Activated CD4-positive, alpha-beta T cell treated with anti-CD3 and anti-CD28 coated beads, Interleukin-10, Interleukin-2, amounts not matched to agents 100 ng/mL and 50 ng/mL, durations not matched to agents 16 hours and 8 hours (primary cell): Measurements from ENCODE around the gene PSMB7.

ENCODE experiments used
- DNase-seq: peaks from one replicate; pipeline ENCODE4 v3.0.0-alpha.2; 2020

PSMB7 gene

DNA sequence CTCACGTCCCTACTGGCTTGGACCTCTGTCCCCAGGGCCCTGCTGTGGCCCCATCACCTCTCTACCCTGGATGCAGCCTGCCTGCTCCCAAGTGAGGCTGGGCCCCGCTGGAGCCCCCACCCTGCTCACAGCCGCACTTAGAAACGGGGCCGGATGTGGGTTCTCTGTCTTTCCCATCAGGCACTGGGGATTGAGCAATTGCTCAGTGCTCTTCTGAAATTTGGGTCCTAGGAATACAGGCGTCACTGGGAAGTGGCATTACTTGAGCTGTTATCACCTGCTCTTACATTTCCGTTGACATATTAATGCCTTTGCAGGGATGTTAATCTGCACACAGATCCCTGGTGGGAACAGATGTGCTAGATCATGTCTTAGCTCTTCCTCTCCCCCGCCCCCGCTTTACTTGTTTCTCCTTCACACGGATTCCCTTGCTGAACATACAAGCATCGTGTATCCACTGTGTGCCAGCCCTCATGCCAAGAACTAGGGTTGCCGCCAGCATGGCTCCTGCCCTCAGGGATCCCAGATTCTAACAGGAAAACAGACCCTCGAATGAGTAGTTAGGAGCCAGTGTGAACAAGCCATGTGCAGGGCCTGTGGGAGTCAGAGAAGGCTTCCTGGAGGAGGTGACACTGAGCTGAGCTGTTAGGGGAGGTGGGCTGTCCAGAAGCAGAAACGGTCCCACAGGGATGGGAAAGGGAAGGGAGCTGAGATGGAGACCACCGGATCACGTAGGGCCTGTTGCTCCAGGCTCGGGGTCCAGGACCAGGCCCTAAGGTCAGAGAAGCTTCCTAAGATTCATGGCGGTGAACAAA, 92.4 kb downstream of the PSMB7 start:
- DNase-seq, result no peak

DNA sequence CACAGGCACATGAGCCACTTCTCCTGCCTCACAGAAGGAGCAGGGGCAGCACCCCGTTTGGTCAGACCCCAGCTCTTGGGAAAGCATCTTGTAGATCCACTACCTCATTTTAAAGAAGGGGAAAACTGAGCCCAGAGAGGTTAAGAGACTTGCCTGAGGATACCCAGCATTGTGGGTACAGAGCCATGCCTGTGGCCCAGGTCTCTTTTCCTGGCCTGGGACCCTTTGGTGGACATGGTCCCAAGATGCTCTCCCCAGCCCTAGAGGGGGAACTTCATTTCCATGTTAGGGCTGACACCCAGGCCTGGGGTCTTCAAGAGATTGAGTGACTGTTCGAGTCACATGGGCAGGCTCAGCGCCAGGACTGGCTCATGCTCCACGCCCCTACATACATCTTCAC, 93.3 kb downstream of the PSMB7 start:
- no peak for DNase-seq

DNA sequence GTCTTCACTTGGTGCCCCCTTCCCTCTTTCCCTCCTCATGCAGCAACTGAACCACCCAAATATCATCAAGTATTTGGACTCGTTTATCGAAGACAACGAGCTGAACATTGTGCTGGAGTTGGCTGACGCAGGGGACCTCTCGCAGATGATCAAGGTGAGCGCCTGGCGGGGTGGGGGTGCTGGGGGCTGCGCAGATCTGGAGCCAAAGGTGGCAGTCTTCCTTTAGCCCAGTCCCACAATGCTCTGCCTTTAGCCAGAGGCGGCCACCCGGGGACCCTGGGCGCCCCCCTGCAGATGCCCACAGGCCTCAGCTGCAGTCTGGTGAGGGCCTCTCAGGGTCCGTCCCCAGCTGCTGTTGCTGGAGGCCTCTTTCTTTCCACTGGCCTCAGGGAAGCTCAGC, 93.8 kb downstream of the PSMB7 start:
- DNase-seq, result no peak

- peak; percentile 51 for DNase-seq
These were observed 94.9 kb downstream of the PSMB7 start for GRCh38 chr9:124320062-124320973.

DNA sequence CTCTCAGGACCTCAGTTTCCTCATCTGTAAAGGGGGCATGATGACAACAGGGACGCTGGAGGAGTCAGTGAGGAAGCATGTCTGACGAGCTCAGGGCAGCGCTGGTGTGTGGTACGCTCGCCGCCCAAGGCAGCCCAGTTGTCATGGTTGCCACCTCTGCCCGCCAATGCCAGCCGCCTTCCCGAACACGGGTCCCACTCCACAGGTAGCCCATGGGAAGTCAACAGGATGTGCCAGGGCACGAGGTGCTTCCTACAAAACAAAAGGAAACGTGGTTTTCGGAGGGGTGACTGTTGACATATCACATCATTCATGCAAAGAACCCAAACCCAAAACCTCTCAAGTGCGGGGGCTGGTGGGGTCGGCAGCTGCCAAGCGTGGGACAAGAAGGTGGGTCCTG, 99.4 kb downstream of the PSMB7 start:
- DNase-seq, result no peak

- no peak for DNase-seq
These were observed 101.3 kb downstream of the PSMB7 start for GRCh38 chr9:124313940-124314339.

DNA sequence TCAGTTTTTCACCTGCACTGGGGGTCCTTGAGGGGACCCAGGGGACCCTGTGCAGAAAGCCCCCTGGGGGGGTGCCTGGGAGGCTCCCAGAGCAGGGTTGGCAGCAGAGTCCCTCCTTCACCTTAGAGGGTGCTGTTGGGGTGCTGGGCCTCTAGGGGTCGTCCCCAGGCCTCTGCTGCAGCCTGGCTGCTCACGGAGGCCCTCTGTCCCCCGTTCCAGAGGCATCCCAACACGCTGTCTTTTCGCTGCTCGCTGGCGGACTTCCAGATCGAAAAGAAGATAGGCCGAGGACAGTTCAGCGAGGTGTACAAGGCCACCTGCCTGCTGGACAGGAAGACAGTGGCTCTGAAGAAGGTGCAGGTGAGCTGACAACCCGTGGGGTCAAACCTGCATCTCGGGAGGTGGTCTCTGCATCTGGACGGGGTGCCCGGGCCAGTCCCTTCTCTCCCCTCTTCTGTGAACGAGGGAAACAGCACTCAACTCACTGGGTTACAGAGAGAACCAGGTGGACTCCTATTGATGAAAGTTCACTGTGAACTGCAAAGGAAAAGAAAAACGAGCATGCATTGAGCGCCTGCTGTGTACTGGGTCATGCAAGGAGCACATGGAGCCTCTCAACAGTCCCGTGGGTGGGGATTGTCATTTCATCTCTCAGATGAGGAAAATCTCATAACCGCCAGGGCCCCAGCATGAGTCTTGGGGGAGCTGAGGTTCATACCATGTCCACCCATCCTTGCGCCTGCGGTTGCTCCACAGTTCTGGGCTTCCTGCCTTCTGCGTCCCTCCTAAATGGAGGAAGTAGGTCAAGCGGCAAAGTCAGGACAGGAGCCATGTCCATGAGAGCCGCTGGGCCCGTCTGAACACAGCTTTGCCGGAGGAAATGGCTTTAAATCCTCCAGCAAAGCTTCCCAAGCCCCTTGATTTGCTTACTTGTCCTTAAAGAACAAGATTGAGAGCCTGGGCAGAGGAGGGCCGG, 102.7 kb downstream of the PSMB7 start:
- no peak for DNase-seq

- no peak for DNase-seq
These were observed 104.0 kb downstream of the PSMB7 start for GRCh38 chr9:124311283-124311682.

GRCh38 chr9:124309667-124310084, 105.6 kb downstream of the PSMB7 start:
- no peak for DNase-seq

DNA sequence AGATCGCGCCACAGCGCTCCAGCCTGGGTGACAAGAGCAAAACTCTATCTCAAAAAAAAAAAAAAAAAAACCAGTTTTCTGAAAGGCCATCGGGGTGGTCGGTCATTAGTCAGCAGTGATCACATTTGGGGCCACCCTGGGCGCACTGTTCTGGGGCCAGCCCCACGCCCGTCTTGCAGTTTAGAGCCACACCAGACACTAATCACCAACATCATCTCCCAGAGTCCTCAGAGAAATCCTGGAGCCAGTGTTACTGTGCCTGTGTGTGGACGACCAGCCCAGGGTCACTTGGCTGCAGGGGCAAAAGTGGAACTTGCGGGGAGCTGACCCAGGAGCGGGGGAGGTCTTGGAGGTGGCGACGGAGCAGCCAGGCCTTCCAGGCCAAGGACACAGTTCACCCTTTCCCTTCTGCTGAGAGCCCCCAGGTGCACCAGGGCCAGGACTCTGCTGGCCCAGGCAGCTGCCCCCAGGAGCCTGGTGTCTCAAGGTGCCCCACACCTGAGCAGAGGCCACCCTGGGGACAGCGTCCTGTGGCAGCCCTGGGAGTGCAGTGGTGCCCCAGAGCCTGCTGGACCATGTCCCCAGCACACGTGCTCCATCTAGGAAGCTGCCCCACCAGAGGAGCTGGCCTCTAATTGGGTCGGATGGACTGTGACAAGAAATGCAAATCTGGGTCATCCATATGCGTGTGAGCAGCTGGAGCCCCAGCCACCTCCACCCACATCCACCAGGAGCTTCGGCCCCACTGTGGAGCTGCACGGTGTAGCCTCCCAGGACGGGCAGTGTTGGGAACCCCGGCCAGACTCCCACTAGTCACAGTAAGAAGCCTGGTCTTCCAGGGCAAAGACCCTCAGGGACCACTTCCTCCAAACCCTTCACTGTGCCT, 106.4 kb downstream of the PSMB7 start:
- no peak for DNase-seq

DNA sequence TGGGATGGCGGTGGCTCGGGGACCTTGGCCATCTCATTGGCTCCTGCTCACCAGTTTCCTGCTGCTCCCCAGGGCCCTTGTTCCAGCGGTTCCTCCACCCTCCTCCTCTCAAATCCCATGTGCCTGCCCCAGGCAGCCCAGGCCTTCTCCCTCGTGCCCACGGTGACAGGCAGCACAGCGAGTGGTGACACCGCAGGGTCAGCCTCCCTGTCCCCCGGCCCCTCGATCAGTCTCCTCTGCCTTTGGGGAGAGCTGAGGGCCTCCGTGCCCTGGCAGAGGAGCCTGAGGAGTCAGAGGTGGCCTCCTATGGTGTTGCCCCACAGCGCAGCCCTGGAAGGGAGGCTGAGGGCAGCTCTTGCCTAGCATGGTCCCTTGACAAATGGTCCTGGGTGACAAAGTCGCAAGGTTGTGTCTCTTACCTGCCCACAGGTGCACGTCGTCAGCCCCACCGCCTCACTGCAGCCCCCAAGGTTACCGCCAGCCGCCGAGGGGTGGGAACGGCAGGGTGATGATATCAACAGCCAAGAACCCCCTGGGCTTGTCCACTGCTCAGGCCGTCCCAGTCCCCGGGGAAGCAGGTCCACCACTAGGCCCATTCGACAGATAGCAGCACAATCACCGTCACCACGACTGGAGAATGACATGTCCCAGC, 107.7 kb downstream of the PSMB7 start:
- no peak for DNase-seq

DNA sequence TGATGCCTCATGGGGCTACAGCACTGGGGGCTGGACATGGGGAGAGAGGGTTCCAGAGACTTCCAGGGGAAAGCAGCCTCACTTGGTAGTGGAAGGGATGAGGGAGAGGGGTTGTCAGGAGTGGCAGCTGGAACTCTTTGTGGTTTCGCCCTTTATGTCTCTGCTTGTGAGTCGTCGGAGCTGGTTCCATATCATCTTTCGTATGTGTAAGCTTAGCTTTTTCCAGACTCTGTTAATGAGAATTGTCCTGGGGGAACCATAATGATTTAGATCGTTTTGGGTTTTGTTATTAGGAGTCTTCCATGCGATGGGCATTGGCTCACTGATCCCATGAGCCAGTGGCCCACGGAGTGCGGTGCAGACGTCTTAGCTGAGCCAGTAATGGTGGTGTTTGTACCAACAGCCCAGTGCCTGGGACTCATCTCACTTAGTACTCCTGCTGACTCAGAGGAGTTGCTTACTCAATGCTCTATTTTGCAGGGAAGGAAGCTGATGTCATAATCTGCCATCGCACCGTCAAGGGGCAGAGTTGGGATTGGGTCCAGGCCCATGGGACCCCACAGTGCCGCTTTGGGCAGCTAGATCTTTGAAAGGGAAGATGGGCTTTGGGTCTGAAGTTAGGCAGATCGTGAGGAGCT, 109.0 kb downstream of the PSMB7 start:
- DNase-seq, result peak; percentile 34

GRCh38 chr9:124304285-124304684, 111.0 kb downstream of the PSMB7 start:
- DNase-seq, result no peak

DNA sequence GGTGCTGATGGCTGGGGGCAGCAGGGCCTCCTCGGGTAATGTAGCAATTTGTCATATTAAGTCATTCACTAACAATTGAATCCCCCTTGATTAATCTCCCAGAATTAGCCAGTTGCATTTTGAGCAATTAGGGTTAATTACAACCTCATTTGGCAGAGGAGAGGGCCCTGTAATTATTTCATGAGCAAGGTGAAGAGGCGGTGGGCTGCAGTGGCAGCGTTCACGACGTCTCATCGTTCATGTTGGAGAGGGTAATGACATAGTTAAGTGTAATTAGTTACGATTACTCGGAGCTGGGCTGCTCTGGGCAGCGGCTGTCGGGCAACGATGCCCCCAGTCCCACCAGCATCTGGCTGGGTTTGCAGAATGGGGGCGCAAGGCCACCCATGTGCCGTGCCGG, 111.5 kb downstream of the PSMB7 start:
- no peak for DNase-seq
